HuH-7 (cell line): Measurements from ENCODE around the gene LRIG1.

ENCODE experiments used
- DNase-seq: peaks from one replicate; pipeline ENCODE4 v3.0.0; 2011; ENCODE audit warnings: low spot score

Gene LRIG1

DNA sequence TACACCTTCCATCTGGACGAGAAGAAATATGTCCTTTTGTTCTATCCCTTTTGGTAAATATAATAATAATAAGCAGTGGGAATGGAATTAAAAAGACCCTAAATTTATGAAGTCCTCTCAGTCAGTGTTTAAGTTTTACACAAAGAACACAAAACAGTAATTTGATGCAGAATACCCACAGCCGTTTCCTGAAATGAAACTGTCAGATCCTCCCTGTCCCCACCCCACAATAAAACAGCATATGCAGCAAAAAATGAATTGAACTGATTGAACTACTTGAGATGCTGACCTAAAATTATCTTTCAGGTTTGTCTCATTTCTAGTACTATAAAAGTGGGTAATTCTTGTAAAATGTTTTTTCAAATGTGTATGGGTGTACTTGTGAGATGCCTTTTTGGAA, 2.2 kb upstream of the LRIG1 start:
- no peak for DNase-seq

DNA sequence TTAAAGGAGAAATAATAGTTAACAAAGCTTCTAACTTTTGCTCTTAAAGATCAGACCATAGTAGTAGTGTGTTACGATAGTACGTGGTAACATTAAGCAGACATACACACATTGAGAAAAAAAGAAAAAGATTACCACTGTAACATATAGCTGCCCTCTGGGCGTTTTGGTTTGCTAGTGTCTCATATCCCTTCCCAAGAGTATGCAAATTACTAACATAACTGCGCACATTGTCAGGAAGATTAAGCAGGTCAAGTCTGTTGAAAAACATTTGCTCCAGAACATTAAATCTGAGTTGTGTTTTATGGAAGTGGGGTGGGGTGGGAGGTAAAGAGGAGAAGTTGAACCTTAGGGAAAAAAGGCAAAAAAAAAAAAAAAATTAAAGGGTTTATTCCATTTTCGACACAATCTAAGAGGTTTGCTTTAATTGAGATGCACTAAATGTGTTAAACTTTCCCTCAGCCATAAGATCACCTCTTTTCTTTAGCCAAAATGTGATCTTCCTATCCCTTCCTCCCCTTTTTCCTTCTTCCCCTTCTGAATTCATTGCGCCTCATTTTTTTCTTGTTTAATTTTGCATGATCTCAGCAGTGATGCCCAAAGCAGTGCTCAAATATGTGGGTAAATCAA, 1.5 kb upstream of the LRIG1 start:
- no peak for DNase-seq

DNA sequence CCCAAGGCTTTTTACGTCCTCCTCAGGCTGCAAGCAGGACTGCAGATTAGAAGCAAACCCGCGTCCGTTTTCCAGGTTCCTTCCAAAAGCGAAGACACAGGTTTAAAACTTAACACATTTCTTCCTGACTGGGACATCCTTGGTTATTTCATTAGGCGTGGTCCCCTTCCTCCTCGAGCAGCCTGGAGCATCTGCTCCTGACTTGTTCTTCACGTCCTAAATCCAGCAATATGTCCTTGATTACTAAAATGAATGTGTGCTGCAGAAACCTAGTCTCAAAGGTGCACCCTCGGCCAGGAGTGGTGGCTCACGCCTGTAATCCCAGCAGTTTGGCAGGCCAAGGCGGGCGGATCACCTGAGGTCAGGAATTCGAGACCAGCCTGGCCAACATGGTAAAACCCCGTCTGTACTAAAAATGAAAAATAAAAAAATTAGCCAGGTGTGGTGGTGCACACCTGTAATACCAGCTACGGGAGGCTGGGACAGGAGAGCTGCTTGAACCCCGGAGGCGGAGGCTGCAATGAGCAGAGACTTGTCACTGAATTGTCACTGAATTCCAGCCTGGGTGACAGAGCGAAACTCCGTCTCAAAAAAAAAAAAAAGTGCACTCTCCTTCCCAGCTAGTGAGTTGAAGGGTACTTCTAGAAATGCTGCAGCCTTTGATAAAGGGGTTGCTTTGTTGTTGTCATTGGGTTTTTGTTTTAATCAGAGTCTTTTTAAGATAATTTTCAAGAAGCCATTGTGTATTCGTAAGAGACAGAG, 842 bp upstream of the LRIG1 start:
- DNase-seq, result no peak

DNA sequence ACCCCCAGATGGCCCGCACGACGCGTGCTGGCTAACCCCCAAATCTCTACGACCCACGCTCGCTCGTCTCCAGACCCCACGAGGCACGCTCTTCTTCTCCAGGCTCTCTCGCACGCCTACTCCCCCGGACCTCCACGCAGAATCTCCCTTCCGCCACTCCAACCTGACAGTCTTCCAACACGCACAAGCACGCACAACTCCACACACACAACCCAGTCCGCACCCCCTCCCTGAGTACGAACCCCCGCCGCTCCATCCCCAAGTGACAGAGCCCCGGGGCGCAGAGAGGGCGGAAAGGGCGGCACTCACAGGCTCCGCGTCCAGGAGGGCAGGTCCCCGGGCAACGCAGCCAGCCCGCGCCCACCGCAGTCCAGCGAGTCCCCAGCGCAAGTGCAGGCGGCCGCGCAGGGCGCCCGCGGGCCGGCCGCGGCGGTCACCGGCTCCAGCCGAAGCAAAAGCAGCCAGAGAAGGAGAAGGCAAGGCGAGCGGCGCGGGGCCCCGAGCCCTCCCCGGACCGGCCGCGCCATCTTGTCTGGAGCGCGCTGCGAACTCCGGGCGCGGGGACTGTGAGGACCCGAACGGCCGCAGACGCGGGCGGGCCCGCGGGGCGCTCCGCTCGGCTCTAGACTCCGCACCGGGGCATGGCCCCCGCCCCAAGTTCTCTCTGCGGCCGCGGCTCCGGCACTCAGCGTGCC, 794 bp downstream of the LRIG1 start:
- no peak for DNase-seq

DNA sequence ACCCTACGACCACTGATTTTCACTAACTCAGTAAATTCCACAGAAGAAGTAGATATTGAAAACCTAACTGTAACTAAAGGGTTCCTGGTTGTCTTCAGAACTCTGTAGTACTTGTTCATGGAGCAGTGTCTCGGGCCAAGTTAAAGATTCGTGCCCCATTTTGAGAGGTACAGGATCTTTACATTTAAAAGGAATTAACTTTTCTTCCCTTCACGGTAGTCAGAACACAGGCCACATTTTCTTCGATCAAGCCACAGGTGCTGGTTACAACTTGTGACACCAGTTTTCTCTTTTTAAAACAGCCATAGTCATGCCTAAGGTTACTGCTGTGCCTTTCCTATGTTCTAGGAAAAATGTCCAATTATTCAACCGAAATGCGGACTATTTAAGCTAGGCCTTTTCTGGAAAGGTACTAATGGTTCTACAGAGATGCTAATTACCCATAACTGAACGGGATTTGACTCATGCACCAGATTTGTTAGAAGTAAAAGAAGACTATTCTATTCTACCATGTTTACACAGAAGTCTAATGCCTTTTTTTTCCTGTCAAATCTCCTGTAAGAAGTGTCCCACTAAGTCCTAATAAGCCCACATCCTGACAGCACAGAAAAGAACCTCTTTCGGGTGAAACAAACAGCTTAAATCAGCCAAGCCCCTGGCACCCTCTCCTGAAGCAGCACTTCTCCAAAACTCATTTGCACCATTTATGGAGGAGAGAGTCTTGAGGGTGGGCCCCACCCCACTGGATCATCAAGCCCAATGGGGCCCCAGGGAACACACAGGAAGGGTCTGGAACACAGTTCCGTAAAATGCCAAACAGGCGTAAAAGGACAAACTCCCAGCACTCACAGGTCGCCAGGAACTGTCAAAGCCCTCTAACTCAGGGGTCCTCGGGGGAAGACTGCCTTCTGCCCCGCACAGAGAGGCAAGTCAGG, 1.9 kb downstream of the LRIG1 start:
- no peak for DNase-seq

DNA sequence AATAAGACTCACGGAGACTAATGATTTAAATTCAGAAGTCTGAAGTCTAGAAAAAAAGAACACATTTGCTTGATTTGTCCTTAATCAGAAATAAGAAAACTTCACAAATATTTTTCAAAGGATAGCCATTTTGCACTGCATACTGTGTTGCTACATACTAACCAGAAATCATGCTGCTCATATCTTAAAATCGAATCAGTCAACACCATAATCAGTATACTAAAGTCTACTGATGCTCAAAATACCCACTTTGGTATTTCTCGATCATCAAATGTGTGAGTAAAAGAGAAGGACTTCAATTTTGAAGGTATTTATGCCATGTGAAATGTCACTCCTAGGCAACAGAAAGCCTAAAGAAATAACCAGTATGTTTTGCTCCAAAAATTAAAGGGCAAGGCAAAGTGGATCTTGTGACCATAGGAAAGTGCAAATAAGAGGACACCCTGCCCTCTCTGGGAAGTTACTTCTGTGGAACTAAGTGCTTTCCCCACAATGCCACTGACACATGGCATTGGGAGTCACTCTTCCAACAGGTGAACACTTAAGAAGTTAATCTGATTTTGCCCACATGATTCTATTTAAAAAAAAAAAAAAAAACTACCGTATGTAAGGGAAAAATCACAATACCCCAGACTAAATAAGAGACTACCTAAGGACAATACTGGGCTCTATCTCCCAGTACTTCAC, 2.7 kb downstream of the LRIG1 start:
- no peak for DNase-seq

DNA sequence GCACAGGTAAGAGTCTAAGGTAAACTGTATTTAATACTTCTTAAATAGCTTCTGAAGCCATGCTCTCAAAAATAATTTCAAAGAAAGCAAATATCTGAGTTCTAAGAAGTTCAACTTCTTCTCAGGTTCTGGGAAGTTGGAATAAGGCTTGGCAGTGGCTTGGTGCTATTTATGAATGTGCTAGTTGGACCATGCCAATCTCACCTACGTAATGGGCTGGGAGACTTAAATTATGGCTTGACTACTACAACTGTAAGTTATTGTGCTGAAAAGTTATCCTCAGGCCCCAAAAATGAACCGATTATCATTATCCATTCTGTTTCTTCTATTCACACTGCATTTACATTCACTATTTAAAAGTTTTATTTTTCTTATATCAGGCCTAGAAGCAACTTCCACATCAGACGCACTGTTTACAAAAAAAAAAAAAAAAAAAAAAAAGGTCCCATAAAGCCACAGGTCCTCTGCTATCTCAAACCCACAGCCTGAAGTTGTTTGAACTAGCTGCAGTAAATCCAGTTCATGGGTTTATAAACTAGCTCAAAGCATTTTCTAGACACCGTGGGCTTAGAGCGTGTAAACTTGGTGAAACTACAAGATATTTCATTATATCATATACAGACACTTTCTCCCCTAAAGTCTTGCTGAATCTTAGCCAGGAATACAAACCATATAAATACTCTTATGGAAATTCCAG, 3.4 kb downstream of the LRIG1 start:
- no peak for DNase-seq

DNA sequence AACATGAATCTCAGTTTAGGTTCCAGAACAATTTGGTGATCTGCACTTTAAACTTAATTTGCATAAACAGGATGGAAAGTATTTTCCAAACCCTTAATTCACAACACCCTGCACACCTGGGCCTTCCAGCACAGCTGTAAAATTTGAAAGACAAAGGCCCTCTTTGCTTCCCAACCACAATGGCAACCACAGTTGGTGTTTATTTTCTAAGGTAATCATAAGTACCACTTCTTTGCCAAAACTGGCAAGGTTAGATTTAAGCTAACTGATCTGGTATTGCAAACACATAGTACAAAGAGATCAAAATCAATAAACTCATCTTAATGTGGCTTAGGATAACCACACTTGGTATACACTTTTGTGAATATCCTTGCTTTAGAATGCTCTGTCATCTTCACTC, 4.1 kb downstream of the LRIG1 start:
- DNase-seq, result no peak

DNA sequence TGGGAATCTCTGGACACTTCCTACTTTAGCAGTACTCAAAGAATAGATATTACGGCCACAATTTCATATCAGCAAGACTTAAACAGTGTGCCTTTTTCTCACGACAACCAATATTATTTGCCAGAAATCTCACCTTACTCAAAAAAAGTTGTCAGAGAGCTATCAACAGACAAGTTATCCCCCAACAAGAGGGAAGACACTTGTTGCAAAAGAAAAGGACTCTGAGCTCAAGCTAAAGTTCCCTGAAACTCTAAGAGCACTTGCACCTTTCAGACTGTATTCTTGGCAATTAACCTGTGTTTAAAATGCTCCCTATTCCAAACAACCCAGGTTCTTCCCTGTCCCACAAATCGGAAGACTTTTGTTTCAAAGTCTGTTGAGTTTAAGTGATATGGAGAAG, 4.5 kb downstream of the LRIG1 start:
- DNase-seq, result no peak

DNA sequence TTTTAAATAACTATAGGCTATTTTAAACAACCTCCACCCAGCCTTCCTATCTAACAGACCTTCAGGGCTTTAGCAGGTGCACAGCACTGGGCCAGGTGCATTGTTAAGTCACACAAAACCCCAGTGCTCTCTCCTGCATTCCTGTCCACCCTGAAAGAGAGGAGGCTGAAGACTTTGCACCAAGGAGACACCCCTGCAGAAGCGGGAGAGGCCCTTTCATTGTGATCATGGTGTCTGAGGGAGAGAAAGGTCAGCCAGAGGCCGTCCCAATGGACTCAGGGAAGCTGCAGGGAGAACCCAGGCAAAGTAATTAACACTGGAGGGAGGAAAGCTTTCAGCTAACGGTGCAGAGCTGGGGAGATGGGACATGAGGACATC, 5.2 kb downstream of the LRIG1 start:
- DNase-seq, result no peak

DNA sequence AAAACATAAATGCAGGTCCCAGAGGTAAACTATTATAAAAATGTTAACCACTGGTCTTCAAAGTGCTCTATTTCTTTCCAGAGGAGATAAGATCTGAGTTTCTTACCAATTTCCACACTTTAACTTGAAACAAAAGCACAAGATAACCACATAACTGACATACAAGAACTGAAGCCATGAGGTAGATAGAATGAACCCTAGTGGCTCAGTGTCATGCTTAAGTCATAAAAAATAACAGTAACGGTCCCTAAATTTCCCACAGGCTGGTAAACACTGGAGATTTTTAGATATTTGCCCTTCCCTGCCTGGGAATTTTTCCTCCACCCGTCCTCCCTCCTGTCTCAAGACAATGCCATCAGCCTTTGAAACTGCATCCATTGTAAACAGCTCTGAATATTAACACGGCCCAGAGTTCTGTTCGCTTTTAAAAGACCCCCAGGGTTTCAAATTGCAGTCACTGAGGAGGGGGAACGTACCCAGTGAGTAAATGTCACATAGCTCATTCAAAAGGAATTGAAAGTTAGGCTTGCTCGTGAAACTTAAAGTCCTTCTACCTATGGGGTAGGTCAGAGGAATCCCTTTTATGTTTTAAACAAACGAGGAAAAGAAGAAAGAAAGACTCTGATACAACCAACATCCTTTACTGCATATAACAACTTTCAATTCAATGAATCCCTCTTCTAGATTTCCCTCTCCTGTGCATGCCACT, 5.7 kb downstream of the LRIG1 start:
- no peak for DNase-seq

DNA sequence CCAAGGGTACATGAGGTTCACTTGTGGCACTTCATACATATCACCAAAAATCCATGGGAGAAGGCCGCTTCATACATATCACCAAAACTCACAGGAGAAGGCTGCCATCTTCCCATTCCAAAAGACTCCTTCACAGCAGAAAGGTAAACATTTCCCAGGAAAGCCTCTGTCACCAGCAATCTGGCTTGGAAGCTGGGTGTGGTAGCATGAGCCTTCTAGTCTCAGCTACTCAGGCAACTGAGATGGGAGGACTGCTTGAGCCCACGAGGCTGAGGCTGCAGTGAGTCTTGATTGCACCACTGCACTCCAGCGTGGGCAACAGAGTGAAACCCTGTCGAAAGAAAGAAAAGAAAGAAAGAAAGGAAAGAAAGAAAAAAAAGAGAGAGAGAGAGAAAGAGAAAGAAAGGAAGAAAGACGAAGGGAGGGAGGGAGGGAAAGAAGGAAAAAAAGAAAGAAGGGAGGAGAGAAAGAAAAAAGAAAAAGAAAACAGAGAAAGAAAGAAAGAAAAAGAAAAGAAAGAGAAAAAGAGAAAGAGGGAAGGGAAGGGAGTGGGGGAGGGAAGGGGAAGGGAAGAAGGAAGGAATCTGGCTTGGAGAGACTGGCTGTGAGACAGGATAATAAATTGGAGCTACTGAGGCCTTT, 7.2 kb downstream of the LRIG1 start:
- DNase-seq, result no peak

DNA sequence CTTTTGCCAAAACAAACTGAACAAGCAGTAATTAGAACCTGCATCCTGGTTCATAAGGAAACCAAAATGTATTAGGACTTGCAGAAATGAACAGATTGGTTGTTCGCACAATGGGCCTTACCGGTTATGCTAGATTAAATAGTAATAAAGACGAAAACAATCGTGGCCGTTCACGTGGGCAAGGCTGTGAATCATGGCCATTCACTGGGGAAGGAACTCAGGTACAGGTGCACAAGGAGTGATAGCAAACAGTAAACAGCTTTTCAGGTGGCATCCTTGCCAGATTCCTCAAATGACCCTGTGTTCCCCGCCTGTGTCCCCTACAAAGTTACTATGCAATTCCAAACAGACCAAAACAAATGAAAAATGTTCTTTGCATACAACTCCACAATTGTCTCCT, 8.2 kb downstream of the LRIG1 start:
- DNase-seq, result no peak

DNA sequence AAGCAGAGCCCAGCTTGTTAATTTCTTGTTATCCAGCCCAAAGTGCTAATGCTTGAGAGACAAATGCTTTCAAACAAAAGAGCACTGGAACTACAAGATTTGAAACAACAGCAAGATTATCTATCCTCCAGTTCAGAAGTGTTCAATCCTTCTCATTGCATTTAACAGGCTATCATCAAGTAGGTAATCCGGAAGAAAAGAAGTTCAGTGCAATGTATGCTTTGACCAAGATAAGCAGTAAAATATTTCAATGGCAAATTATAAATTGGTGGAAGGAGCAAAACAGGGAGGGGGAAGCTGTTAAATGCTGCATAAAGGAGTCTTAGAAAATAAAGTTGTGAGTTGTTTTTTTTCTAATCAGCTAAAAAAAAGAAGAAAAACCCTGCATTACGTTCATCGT, 8.8 kb downstream of the LRIG1 start:
- DNase-seq, result no peak

DNA sequence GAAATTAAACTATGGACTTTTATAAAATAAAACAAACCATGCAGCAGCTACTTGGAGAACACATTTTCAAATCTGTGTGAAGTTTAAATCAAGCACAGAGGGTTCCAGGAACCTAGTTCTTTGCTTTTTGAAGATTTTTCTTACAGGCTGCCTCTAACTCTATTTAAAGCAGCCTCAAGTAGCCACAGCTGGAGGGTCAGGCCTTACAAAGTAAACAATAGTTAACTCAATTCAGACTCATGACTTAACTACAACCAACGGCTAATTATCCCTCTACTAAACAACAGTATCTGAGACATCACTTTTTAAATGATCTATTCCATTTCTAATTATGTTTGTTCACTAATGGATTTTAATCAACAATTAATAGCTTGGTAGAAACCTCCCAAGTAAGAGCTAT, 9.8 kb downstream of the LRIG1 start:
- no peak for DNase-seq

DNA sequence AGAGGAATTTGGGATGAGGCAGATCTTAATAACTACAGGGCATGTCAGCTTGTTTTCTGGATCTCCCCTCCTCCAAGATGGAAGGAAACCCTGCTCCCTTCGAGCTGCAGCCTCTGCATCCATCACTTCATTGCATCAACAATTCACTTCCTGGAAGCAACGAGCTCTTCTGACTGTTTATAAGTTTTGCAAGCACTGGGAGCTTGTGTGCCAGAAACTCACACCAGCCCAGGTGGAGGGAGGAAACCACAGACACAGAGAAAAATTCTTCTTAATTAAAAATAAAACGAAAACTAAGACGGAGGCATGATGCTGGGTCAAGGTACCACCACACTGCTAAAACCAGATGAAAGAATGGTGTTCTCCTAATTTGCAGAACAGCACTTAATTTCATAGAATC, 10.6 kb downstream of the LRIG1 start:
- DNase-seq, result no peak

DNA sequence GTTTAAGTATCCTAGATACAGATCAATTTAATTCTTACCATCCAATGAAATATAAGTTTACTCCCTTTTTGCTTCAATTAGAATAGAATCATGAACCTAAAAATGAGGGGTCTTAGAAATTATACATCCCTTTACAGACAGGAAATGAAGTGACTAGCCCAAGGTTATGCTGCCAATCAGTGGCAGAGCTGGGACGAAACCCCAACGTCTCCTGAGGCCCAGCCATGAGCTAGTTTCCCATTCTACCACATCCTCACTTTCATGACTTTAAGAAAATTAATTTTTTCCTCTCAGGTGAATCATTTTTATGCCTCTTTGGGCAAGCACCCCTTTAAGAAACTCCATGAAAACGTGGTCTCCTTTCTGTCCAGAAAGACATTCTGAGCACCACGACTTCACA, 11.2 kb downstream of the LRIG1 start:
- no peak for DNase-seq

DNA sequence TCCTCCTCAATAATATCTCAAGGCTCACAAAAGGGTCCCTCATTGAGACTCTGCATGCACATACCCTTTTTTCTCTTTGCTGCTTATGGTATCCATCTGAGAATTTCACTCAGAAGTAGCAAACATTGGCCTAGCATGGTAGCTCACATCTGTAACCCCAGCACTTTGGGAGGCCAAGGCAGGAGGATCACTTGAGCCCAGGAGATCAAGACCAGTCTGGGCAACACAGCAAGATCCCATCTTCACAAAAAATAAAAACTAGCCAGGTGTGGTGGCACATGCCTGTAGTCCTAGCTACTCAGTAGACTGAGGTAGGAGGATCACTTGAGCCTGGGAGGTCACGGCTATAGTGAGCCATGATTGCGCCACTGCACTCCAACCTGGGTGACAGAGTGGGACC, 11.7 kb downstream of the LRIG1 start:
- DNase-seq, result no peak

DNA sequence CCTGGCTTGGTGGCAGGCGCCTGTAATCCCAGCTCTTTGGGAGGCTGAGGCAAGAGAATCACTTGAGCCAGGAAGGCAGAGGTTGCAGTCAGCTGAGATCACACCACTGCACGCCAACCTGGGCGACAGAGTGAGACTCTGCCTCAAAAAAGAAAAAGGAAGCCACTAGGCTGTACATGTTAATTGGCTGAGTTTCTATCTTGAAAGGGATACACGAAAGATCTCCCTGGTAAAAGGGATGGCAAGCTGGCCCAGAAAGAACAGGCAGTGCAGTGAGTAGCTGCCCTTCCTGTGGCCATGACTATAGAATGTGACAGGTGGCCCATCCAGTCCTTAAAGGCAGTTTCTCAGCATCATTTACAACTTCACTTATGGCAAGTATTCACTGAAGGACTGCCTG, 12.3 kb downstream of the LRIG1 start:
- no peak for DNase-seq

DNA sequence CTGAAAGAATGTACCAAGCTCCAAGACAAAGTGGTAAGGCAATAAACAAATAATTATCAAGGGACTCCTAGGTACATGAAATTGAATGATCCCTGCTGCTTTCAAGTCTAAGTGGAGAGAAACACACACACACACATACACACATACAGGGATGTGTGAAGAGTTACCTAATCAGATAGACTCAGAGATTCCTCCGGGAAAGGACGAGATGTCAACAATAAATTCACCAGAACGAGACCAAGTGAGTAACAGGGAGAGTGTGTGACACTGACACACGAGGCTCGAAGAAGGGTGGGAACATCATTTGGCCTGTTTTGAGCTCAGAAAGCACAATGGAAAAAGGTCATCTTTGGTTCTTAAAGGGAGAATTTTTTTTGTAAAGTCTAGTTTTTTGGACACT, 13.4 kb downstream of the LRIG1 start:
- DNase-seq, result no peak
